ENCODE measurements around the gene LRMDA. TPM values are rescaled to one million over a fixed set of nuclear protein-coding genes. Genes with fewer than 3 reads are reported as not detected.

LRMDA gene
- total and polyA plus RNA-seq, 2 of the 13 experiments (the other 11 are each of a cell fraction or from before 2014, with no cell fraction given) = 13.4 to 22.0 TPM

- TF ChIP-seq U2AF1 (optimal IDR thresholded peaks at IDR 0.05; ENCODE audit: low read depth, low read length) = no peak
- TF ChIP-seq FOXM1 (CRISPR knock-in tag; IDR thresholded peaks at IDR 0.05) = peak; percentile 17; the same call in 1 of the 2 replicates
- TF ChIP-seq ARNTL (CRISPR knock-in tag; IDR thresholded peaks at IDR 0.05) = peak; percentile 81
- no peak for TF ChIP-seq NFATC3 (CRISPR knock-in tag; IDR thresholded peaks at IDR 0.05)
- TF ChIP-seq SKI (IDR thresholded peaks at IDR 0.05; ENCODE audit: partially characterized antibody) = no peak
- TF ChIP-seq SMC3 (IDR thresholded peaks at IDR 0.05; ENCODE audit: low read length) = no peak; the same call in 1 of the 2 replicates
- TF ChIP-seq ZFAT (CRISPR knock-in tag; conservative IDR thresholded peaks at IDR 0.05) = 0 out of 2 replicates have a peak, but pooled peaks have one; percentile 39
- no peak; the same call in 1 of the 2 replicates for TF ChIP-seq ZNF354B (CRISPR knock-in tag; IDR thresholded peaks at IDR 0.05)
- TF ChIP-seq FOXO1 (CRISPR knock-in tag; IDR thresholded peaks at IDR 0.05) = peak; percentile 82
- peak; percentile 72; the same call in 1 of the 2 replicates for TF ChIP-seq AHR (CRISPR knock-in tag; IDR thresholded peaks at IDR 0.05)
- TF ChIP-seq ZNF350 (CRISPR knock-in tag; IDR thresholded peaks at IDR 0.05; ENCODE audit: borderline replicate concordance, low read depth) = peak; percentile 75; the same call in 1 of the 2 replicates
- peak; percentile 70 for TF ChIP-seq HNF1A (IDR thresholded peaks at IDR 0.05; ENCODE audit: low read depth)
- peak; percentile 81 for TF ChIP-seq HNF1A (CRISPR knock-in tag; IDR thresholded peaks at IDR 0.05; ENCODE audit: borderline replicate concordance)
- TF ChIP-seq PRDM10 (CRISPR knock-in tag; IDR thresholded peaks at IDR 0.05; ENCODE audit: low read depth) = peak; percentile 84
- no peak for TF ChIP-seq TOE1 (CRISPR knock-in tag; IDR thresholded peaks at IDR 0.05)
- peak; percentile 60 for TF ChIP-seq ARID4A (CRISPR knock-in tag; IDR thresholded peaks at IDR 0.05; ENCODE audit: borderline replicate concordance)
These were observed 718.9 kb downstream of the LRMDA start (continued) for GRCh38 chr10:76150139-76150875.

All from HepG2 (cell line).